Common myeloid progenitor, CD34-positive (primary cell): ENCODE results near the gene RBFOX2.

ENCODE experiments used
- CTCF ChIA-PET: fragments of 350-600 bp; sonication (Branson Sonifier 250); formaldehyde crosslinking; loops from one replicate; lab custom pipeline; 2021; ENCODE audit warnings: antibody characterized with exemption; lab: Charles Lee
- POLR2A ChIA-PET: fragments of 350-600 bp; sonication (Branson Sonifier 250); formaldehyde crosslinking; loops from one replicate; lab custom pipeline; 2021; ENCODE audit warnings: antibody characterized with exemption; lab: Charles Lee
- DNase-seq, 3 donors: peaks; one replicate each; pipeline versions ENCODE4 v3.0.0 to v3.0.0-alpha.2; 2013
- H3K27ac ChIP-seq, 2 experiments: 1 replicate in 1 of 2; 2 replicates in 1 of 2; pipeline ENCODE4 v1.7.0; 2013; ENCODE audit warnings: inconsistent platforms in 2 of 2, low read length in 2 of 2, mild to moderate bottlenecking in 2 of 2, low read depth in 1 of 2, moderate library complexity in 1 of 2; ENCODE audit not compliant: severe bottlenecking in 2 of 2, insufficient read depth in 1 of 2, poor library complexity in 1 of 2
- H3K27me3 ChIP-seq, 5 experiments: replicated peaks in 2 of 5; 1 replicate in 3 of 5; 2 replicates in 2 of 5; pipeline versions ENCODE4 v1.6.1 to v1.7.0; 2013; ENCODE audit warnings: low read length in 4 of 5, mild to moderate bottlenecking in 2 of 5, moderate library complexity in 2 of 5, inconsistent platforms in 1 of 5; ENCODE audit not compliant: insufficient read depth in 5 of 5, control insufficient read depth in 4 of 5
- H3K36me3 ChIP-seq, 4 experiments: 1 replicate in 2 of 4; 2 replicates in 2 of 4; pipeline versions ENCODE4 v1.6.1 to v1.7.0; 2013; ENCODE audit warnings: low read length in 3 of 4, control low read depth in 1 of 4, mild to moderate bottlenecking in 1 of 4; ENCODE audit not compliant: control insufficient read depth in 4 of 4, insufficient read depth in 4 of 4
- H3K4me1 ChIP-seq, 4 experiments: 1 replicate in 3 of 4; 2 replicates in 1 of 4; pipeline versions ENCODE4 v1.6.1 to v1.7.1; 2013; ENCODE audit warnings: low read length in 3 of 4, mild to moderate bottlenecking in 3 of 4, control low read depth in 1 of 4, inconsistent platforms in 1 of 4, moderate library complexity in 1 of 4; ENCODE audit not compliant: control insufficient read depth in 4 of 4, insufficient read depth in 4 of 4; ENCODE audit errors: control extremely low read depth in 1 of 4
- H3K4me3 ChIP-seq, 7 experiments: 1 replicate in 4 of 7; 2 replicates in 3 of 7; pipeline versions ENCODE4 v1.5.1 to v1.7.0; 2013; ENCODE audit warnings: mild to moderate bottlenecking in 7 of 7, low read length in 6 of 7, moderate library complexity in 6 of 7, inconsistent platforms in 2 of 7, low read depth in 2 of 7, control low read depth in 1 of 7; ENCODE audit not compliant: insufficient read depth in 4 of 7, control insufficient read depth in 1 of 7; ENCODE audit errors: extremely low read depth in 1 of 7
- H3K9me3 ChIP-seq, 5 experiments: 1 replicate in 4 of 5; 2 replicates in 1 of 5; pipeline versions ENCODE4 v1.6.1 to v1.7.1; 2013; ENCODE audit warnings: low read length in 4 of 5, mild to moderate bottlenecking in 2 of 5, inconsistent platforms in 1 of 5, low read depth in 1 of 5, moderate library complexity in 1 of 5; ENCODE audit not compliant: control insufficient read depth in 4 of 5, insufficient read depth in 2 of 5; ENCODE audit errors: control extremely low read depth in 1 of 5
- WGBS: methylation state at CpG from one replicate; pipeline ENCODE4 v1.1.5; 2013; ENCODE audit not compliant: insufficient coverage; 5-methylcytosine and 5-hydroxymethylcytosine counted together

Gene RBFOX2

GRCh38 chr22:35837101-35837727, 191.4 kb downstream of the RBFOX2 start:
- ChIA-PET POLR2A (no interaction called here), CTCF (no interaction called here)
- Histone ChIP-seq H3K4me1 (peaks cover 7 to 56% (median 21%) of the 10 kb centered on the region in 4 experiments), H3K27ac (no peak overlapping the region), H3K36me3 (no peaks in the 10 kb centered on the region), H3K27me3 (no peaks in the 10 kb centered on the region), H3K9me3 (no peaks in the 10 kb centered on the region), H3K4me3 (no peak overlapping the region)
- no peak for DNase-seq
- WGBS = 100% methylated on average over 1 of the region's 5 CpGs

GRCh38 chr22:35835998-35836691, 192.5 kb downstream of the RBFOX2 start:
- peak in 2 of 3 donors; percentile 11 to 35 for DNase-seq

GRCh38 chr22:35835267-35835997, 193.2 kb downstream of the RBFOX2 start:
- H3K27ac ChIP-seq = peak overlapping the region in 1 of 2 experiments; percentile 59
- CTCF ChIA-PET = interaction anchor here (1.0 to 2.2 kb wide), 4 partner anchors 14 to 205 kb away, joined by 4 to 5 read pairs (median 5); no protein-coding TSS in a partner anchor

More at GRCh38 chr22:35835998-35836691, 192.5 kb downstream of the RBFOX2 start:
- Histone ChIP-seq H3K27me3 (no peaks in the 10 kb centered on the region), H3K9me3 (no peaks in the 10 kb centered on the region), H3K4me3 (peak overlapping the region in 4 of 7 experiments; percentile 50 to 81 (median 58)), H3K36me3 (no peaks in the 10 kb centered on the region), H3K4me1 (peaks cover 7 to 56% (median 21%) of the 10 kb centered on the region in 4 experiments), H3K27ac (peak overlapping the region; percentile 30 to 59)
- 40% methylated on average over 1 of the region's 6 CpGs for WGBS
- CTCF ChIA-PET = interaction anchor here (1.0 to 2.2 kb wide), 4 partner anchors 15 to 205 kb away, joined by 4 to 5 read pairs (median 5); no protein-coding TSS in a partner anchor
- POLR2A ChIA-PET = no interaction called here

GRCh38 chr22:35834061-35834460, 194.6 kb downstream of the RBFOX2 start:
- Histone ChIP-seq H3K27ac (no peak overlapping the region), H3K4me3 (peak overlapping the region in 2 of 7 experiments; percentile 35 to 50)
- no CpG with 5 or more reads among the region's 3 CpGs for WGBS

More at GRCh38 chr22:35835267-35835997, 193.2 kb downstream of the RBFOX2 start:
- Histone ChIP-seq H3K9me3 (no peaks in the 10 kb centered on the region), H3K4me3 (peak overlapping the region in 4 of 7 experiments; percentile 50 to 81 (median 58)), H3K27me3 (no peaks in the 10 kb centered on the region), H3K36me3 (no peaks in the 10 kb centered on the region), H3K4me1 (peaks cover 7 to 54% (median 20%) of the 10 kb centered on the region in 4 experiments)
- no CpG with 5 or more reads among the region's 3 CpGs for WGBS
- peak in 2 of 3 donors; percentile 34 to 50 for DNase-seq
- POLR2A ChIA-PET = no interaction called here

GRCh38 chr22:35830305-35830704, 198.3 kb downstream of the RBFOX2 start:
- no peaks in the 10 kb centered on the region for H3K9me3 ChIP-seq
- POLR2A ChIA-PET = no interaction called here
- no peaks in the 10 kb centered on the region for H3K36me3 ChIP-seq
- CTCF ChIA-PET = interaction anchor here (1.0 kb wide), 1 partner anchor 11 kb away, joined by 3 read pairs; no protein-coding TSS in a partner anchor
- DNase-seq = no peak
- 67% methylated on average over 1 of the region's 2 CpGs for WGBS
- H3K27me3 ChIP-seq = no peaks in the 10 kb centered on the region
- H3K4me1 ChIP-seq = peaks cover 0 to 15% (median 3%) of the 10 kb centered on the region in 4 experiments
- no peak overlapping the region for H3K27ac ChIP-seq
- H3K4me3 ChIP-seq = no peak overlapping the region

More at GRCh38 chr22:35834061-35834460, 194.6 kb downstream of the RBFOX2 start:
- peak; percentile 25 to 67 (median 47) for DNase-seq
- POLR2A ChIA-PET = no interaction called here
- Histone ChIP-seq H3K4me1 (peaks cover 0 to 41% (median 10%) of the 10 kb centered on the region in 4 experiments), H3K9me3 (no peaks in the 10 kb centered on the region), H3K36me3 (no peaks in the 10 kb centered on the region), H3K27me3 (no peaks in the 10 kb centered on the region)
- CTCF ChIA-PET = no interaction called here

GRCh38 chr22:35824256-35824655, 204.4 kb downstream of the RBFOX2 start:
- Histone ChIP-seq H3K27me3 (no peaks in the 10 kb centered on the region), H3K36me3 (no peaks in the 10 kb centered on the region), H3K27ac (no peak overlapping the region), H3K9me3 (no peaks in the 10 kb centered on the region), H3K4me3 (no peak overlapping the region), H3K4me1 (no peaks in the 10 kb centered on the region)
- 80% methylated on average over 1 of the region's 2 CpGs for WGBS
- ChIA-PET POLR2A (no interaction called here), CTCF (no interaction called here)
- no peak for DNase-seq
